OCI-LY3 (cell line): ENCODE results near the gene RNU5D-1.

Experiments
- EZH2phosphoT487 ChIP-seq: fragments of 200-600 bp; shearing (Covaris generic); IDR thresholded peaks from 2 replicates; pipeline ENCODE4 v1.6.1; 2018; ENCODE audit warnings: antibody characterized with exemption, mixed run types, low read depth
- TF ChIP-seq, protein P1 (sequence below): fragments of 200-600, 300-600 bp; sonication (generic); IDR thresholded peaks from 2 replicates; pipeline ENCODE4 v1.5.1; 2014; ENCODE audit warnings: antibody characterized with exemption, low read length, low read depth

DNA sequence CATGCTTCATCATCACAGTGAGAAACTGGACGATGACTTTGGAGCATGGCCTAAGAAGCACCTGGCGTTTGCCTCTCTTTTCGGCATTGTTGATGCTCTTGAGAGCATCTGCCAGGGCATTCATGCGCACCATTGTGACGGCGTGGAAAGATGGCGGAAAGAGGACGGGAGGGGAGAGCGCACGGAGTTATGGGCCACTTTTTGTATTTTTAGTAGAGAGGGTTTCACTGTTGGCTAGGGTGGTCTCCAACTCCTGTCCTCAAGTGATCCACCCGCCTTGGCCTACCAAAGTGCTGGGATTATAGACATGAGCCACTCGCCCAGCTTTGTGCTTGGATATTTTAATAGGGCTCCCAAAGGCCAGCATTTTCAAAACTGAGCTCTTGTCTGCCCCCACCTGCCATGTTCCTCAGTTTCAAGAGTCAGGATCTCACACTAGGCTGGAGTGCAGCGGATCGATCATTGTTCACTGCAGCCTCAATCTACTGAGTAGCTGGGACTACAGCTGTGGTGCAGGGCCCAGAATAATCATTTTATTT is 49.7 kb upstream of the RNU5D-1 start:
- TF ChIP-seq, protein P1, sequence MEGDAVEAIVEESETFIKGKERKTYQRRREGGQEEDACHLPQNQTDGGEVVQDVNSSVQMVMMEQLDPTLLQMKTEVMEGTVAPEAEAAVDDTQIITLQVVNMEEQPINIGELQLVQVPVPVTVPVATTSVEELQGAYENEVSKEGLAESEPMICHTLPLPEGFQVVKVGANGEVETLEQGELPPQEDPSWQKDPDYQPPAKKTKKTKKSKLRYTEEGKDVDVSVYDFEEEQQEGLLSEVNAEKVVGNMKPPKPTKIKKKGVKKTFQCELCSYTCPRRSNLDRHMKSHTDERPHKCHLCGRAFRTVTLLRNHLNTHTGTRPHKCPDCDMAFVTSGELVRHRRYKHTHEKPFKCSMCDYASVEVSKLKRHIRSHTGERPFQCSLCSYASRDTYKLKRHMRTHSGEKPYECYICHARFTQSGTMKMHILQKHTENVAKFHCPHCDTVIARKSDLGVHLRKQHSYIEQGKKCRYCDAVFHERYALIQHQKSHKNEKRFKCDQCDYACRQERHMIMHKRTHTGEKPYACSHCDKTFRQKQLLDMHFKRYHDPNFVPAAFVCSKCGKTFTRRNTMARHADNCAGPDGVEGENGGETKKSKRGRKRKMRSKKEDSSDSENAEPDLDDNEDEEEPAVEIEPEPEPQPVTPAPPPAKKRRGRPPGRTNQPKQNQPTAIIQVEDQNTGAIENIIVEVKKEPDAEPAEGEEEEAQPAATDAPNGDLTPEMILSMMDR: no peak
- TF ChIP-seq EZH2phosphoT487: no peak
